ENCODE data around the gene WARS2. TPM values are rescaled to one million over a fixed set of nuclear protein-coding genes. Genes with fewer than 3 reads are reported as not detected.

WARS2 gene
- total RNA-seq, 1 experiment from 2014 or later = 13.3 TPM

DNA sequence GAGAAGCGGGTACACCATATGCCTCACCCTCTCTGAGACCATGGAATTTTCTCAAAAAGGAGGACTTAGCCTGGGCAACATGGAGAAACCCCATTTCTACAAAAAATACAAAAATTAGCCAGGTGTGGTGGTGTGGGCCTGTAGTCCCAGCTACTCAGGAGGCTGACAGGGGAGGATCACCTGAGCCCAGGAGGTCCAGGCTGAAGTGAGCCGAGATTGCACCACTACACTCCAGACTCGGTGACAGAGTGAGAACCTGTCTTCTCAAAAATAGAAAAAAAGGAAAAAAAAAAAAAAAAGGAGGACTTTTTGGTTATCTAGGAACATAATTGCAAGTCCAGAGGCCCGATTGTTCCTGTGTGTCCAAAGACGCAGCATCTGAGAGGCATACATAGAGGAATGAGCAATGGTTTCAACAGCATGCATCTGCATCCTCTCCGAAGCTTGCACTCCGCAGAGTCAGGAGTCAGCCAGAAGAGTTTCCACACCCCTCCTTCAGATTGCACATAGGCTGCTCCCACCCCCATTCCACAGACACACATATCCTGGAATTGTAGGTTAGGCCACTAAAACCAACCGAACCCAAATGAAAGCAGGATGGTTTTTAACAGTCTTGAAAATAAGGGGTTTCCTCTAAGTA is 149.8 kb downstream of the WARS2 start:
- Histone ChIP-seq H3K4me3 (ENCODE audit: low read depth, low read length, poor library complexity, severe bottlenecking) (no peak overlapping the region), H3K27me3 (replicated peaks; ENCODE audit: insufficient read depth, low read depth, low read length, poor library complexity) (peaks cover 21% of the 10 kb centered on the region), H3K9me3 (ENCODE audit: low read depth, low read length, poor library complexity, severe bottlenecking) (no peaks in the 10 kb centered on the region), H3K4me1 (ENCODE audit: insufficient read depth, low read length, poor library complexity, severe bottlenecking) (peaks cover 4% of the 10 kb centered on the region), H3K36me3 (ENCODE audit: insufficient read depth, low read length, poor library complexity, severe bottlenecking) (no peaks in the 10 kb centered on the region), H3K27ac (ENCODE audit: low read depth, low read length, poor library complexity, severe bottlenecking) (no peak overlapping the region)
- no peak for TF ChIP-seq EZH2 (IDR thresholded peaks at IDR 0.05; ENCODE audit: borderline replicate concordance, low read depth, low read length, poor library complexity, severe bottlenecking)
- TF ChIP-seq, protein P1, sequence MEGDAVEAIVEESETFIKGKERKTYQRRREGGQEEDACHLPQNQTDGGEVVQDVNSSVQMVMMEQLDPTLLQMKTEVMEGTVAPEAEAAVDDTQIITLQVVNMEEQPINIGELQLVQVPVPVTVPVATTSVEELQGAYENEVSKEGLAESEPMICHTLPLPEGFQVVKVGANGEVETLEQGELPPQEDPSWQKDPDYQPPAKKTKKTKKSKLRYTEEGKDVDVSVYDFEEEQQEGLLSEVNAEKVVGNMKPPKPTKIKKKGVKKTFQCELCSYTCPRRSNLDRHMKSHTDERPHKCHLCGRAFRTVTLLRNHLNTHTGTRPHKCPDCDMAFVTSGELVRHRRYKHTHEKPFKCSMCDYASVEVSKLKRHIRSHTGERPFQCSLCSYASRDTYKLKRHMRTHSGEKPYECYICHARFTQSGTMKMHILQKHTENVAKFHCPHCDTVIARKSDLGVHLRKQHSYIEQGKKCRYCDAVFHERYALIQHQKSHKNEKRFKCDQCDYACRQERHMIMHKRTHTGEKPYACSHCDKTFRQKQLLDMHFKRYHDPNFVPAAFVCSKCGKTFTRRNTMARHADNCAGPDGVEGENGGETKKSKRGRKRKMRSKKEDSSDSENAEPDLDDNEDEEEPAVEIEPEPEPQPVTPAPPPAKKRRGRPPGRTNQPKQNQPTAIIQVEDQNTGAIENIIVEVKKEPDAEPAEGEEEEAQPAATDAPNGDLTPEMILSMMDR (conservative IDR thresholded peaks at IDR 0.05; ENCODE audit: low read depth, low read length) = no peak
- POLR2A ChIA-PET (ENCODE audit: low non-redundant PET) = no interaction called here
- intact Hi-C loops (cut with micrococcal nuclease; ENCODE audit: unreplicated experiment) = no loop called here
- BruUV-seq (replicated peaks) = no TSS peak
- CTCF ChIA-PET = no interaction called here
- no peak for DNase-seq (ENCODE audit: low spot score)

DNA sequence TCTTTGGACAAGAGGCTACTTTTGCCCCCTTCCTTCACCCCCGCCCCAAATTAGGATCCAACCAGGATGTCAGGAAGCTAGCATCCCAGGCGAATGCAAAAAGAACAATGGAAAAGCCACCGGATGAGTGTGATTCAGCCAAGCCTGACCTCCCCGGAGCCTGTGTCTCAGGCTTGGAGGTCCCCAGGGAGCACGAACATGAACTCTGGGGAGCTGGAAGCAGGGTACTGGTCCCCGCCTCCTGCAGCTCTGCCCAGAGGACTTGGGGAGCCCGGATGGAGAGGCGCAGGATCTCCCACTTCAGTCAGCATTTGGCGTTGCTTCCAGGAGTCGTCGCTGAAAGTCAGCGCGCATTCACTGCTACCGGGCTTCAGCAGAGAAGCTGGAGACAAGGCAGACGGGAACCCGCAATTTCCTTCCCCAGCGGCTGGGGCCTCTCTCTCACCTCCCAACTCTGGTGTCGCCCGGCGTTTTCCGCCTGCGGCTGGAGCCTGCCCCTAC is 150.5 kb downstream of the WARS2 start:
- H3K36me3 ChIP-seq (ENCODE audit: insufficient read depth, low read length, poor library complexity, severe bottlenecking) = no peaks in the 10 kb centered on the region
- ChIA-PET CTCF (no interaction called here), POLR2A (ENCODE audit: low non-redundant PET) (no interaction called here)
- H3K9me3 ChIP-seq (ENCODE audit: low read depth, low read length, poor library complexity, severe bottlenecking) = no peaks in the 10 kb centered on the region
- H3K4me1 ChIP-seq (ENCODE audit: insufficient read depth, low read length, poor library complexity, severe bottlenecking) = peaks cover 4% of the 10 kb centered on the region
- intact Hi-C loops (cut with micrococcal nuclease; ENCODE audit: unreplicated experiment) = no loop called here
- DNase-seq (ENCODE audit: low spot score) = no peak
- H3K27me3 ChIP-seq (replicated peaks; ENCODE audit: insufficient read depth, low read depth, low read length, poor library complexity) = peaks cover 21% of the 10 kb centered on the region
- BruUV-seq (replicated peaks) = no TSS peak
- H3K4me3 ChIP-seq (ENCODE audit: low read depth, low read length, poor library complexity, severe bottlenecking) = no peak overlapping the region
- no peak for TF ChIP-seq EZH2 (IDR thresholded peaks at IDR 0.05; ENCODE audit: borderline replicate concordance, low read depth, low read length, poor library complexity, severe bottlenecking)
- TF ChIP-seq, protein P1 (conservative IDR thresholded peaks at IDR 0.05; ENCODE audit: low read depth, low read length) = no peak
- no peak overlapping the region for H3K27ac ChIP-seq (ENCODE audit: low read depth, low read length, poor library complexity, severe bottlenecking)

DNA sequence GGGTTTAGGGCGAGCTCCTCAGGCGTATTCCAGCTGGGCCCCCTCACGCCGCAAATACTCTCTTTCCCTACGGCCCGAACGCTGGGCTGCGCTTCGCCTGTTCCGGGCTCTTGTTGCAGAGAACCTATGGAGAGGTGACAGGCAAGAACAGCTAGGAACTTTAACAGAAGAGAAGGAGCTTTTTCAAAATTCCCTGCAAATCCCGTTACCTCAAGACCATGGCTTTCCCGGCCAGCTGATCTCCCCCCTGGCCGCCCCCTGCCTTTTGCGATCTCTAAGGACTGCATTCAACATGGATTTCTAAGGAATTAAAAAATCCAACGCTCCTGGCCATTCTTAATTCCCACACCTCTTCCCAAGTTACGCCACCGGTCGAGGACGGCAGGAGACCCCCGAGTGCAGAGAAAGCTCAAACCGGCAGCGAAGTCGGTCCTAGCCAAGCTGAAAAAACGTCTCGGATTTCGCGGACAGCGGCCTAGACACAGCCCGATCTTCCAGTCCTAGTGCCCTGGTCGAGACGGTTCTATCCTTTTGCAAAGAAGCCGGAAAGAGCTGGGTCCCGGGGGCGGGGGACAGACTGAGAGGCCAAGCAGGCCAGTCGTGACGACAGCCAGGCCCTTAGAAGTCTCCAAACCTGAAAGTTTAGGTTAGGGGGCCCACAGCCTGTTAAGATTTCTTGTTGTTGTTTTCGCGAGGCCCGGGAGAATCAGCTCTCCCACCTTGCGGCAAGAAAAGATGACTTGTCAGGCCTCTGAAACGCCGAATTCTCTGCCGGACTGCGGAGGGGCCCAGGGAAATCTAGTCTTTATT is 151.2 kb downstream of the WARS2 start:
- Histone ChIP-seq H3K4me3 (ENCODE audit: low read depth, low read length, poor library complexity, severe bottlenecking) (no peak overlapping the region), H3K36me3 (ENCODE audit: insufficient read depth, low read length, poor library complexity, severe bottlenecking) (no peaks in the 10 kb centered on the region), H3K4me1 (ENCODE audit: insufficient read depth, low read length, poor library complexity, severe bottlenecking) (peaks cover 4% of the 10 kb centered on the region), H3K27ac (ENCODE audit: low read depth, low read length, poor library complexity, severe bottlenecking) (no peak overlapping the region), H3K9me3 (ENCODE audit: low read depth, low read length, poor library complexity, severe bottlenecking) (no peaks in the 10 kb centered on the region), H3K27me3 (replicated peaks; ENCODE audit: insufficient read depth, low read depth, low read length, poor library complexity) (peaks cover 21% of the 10 kb centered on the region)
- no peak for TF ChIP-seq EZH2 (IDR thresholded peaks at IDR 0.05; ENCODE audit: borderline replicate concordance, low read depth, low read length, poor library complexity, severe bottlenecking)
- TF ChIP-seq, protein P1 (conservative IDR thresholded peaks at IDR 0.05; ENCODE audit: low read depth, low read length) = no peak
- no TSS peak for BruUV-seq (replicated peaks)
- intact Hi-C loops (cut with micrococcal nuclease; ENCODE audit: unreplicated experiment) = no loop called here
- ChIA-PET POLR2A (ENCODE audit: low non-redundant PET) (no interaction called here), CTCF (no interaction called here)
- no peak for DNase-seq (ENCODE audit: low spot score)
